CD4-positive, CD25-positive, alpha-beta regulatory T cell (primary cell): Measurements from ENCODE around the gene SHF. TPM values are rescaled to one million over a fixed set of nuclear protein-coding genes. Genes with fewer than 3 reads are reported as not detected.

Source experiments
- polyA plus RNA-seq, 4 donors: library from polyadenylated mRNA; unstranded; fragments of 300-500 nt; fragmentation: Illumina TruSeq; gene quantifications; one replicate each; pipeline ENCODE4 v1.2.3, GENCODE V29; 2021
- total RNA-seq: library from RNA; stranded (reverse); gene quantifications from one replicate; pipeline ENCODE4 v1.2.3, GENCODE V29; 2022

The SHF gene
- total and polyA plus RNA-seq, 5 donors from 2014 or later = 0.87 to 3.3 (median 1.7) TPM

Other genes starting within 250 kb of the SHF start
- gene TERB2, start 231.3 kb downstream of the SHF start, total RNA-seq = not detected
- not detected for gene TERB2, start 231.3 kb downstream of the SHF start, polyA plus RNA-seq
- gene SORD, start 164.8 kb downstream of the SHF start, total RNA-seq = 3.4 TPM
- gene SORD, start 164.8 kb downstream of the SHF start, polyA plus RNA-seq = 10 to 100 TPM in 1 of 4 donors, 1 to 10 TPM in 3; 4.1 to 11.4 (median 6.5) TPM
- gene DUOX2, start 73.8 kb downstream of the SHF start, total RNA-seq = not detected
- gene DUOX2, start 73.8 kb downstream of the SHF start, polyA plus RNA-seq = not detected
- gene DUOXA2, start 73.6 kb downstream of the SHF start, total RNA-seq = not detected
- not detected for gene DUOXA2, start 73.6 kb downstream of the SHF start, polyA plus RNA-seq
- gene DUOXA1, start 58.1 kb downstream of the SHF start, total RNA-seq = not detected
- not detected for gene DUOXA1, start 58.1 kb downstream of the SHF start, polyA plus RNA-seq
- gene DUOX1, start 58.0 kb downstream of the SHF start, total RNA-seq = not detected
- gene DUOX1, start 58.0 kb downstream of the SHF start, polyA plus RNA-seq = 1 to 10 TPM in 3 of 4 donors, under 1 TPM in 1; 0.72 to 1.6 (median 1.2) TPM
- gene SLC28A2, start 64.3 kb upstream of the SHF start, total RNA-seq = not detected
- not detected for gene SLC28A2, start 64.3 kb upstream of the SHF start, polyA plus RNA-seq
- 1.0 TPM for gene GATM, start 190.6 kb upstream of the SHF start, total RNA-seq
- 1 to 10 TPM in 1 of 4 donors, under 1 TPM in 3; 0.16 to 1.0 (median 0.73) TPM for gene GATM, start 190.6 kb upstream of the SHF start, polyA plus RNA-seq